ENCODE data around the gene TRMT61A.
A peak's percentile ranks its signal among the peaks of the same experiment; 100 is the strongest.
"Not testable (repeated sequence)": the region's sequence is repeated elsewhere in the genome, so short reads cannot be mapped to it uniquely, and the experiment has no call there.

TRMT61A gene

GRCh38 chr14:103508521-103509329 lies 20.3 kb upstream of the TRMT61A start:
- no peak for DNase-seq

GRCh38 chr14:103509864-103510723 lies 18.9 kb upstream of the TRMT61A start:
- DNase-seq, result no peak

- no peak for DNase-seq
Observed at GRCh38 chr14:103510724-103511693, 18.0 kb upstream of the TRMT61A start.

- not testable (repeated sequence) for DNase-seq
Observed at GRCh38 chr14:103512180-103512579, 16.8 kb upstream of the TRMT61A start.

- peak in 26 of 51 donors; percentile 16 to 92 (median 62) for DNase-seq
Observed at GRCh38 chr14:103512701-103513611, 16.0 kb upstream of the TRMT61A start.

- DNase-seq, result no peak
Observed at GRCh38 chr14:103514596-103515421, 14.2 kb upstream of the TRMT61A start.

GRCh38 chr14:103516426-103517173 lies 12.4 kb upstream of the TRMT61A start:
- no peak for DNase-seq

- no peak for DNase-seq
Observed at GRCh38 chr14:103517174-103517566, 11.8 kb upstream of the TRMT61A start.

GRCh38 chr14:103517721-103518421 lies 11.1 kb upstream of the TRMT61A start:
- DNase-seq, result peak in 10 of 51 donors; percentile 24 to 49 (median 40)

GRCh38 chr14:103518422-103519042 lies 10.5 kb upstream of the TRMT61A start:
- DNase-seq, result peak in 36 of 51 donors; percentile 38 to 81 (median 56)

GRCh38 chr14:103519043-103519836 lies 9.8 kb upstream of the TRMT61A start:
- peak in 1 of 51 donors; percentile 15 for DNase-seq

GRCh38 chr14:103519837-103520212 lies 9.2 kb upstream of the TRMT61A start:
- DNase-seq, result peak in 1 of 51 donors; percentile 31

- peak in 1 of 51 donors; percentile 58 for DNase-seq
Observed at GRCh38 chr14:103520269-103520656, 8.7 kb upstream of the TRMT61A start.

GRCh38 chr14:103520657-103521437 lies 8.1 kb upstream of the TRMT61A start:
- peak in 45 of 51 donors; percentile 35 to 88 (median 73) for DNase-seq

GRCh38 chr14:103521438-103521950 lies 7.5 kb upstream of the TRMT61A start:
- peak in 20 of 51 donors; percentile 51 to 83 (median 74) for DNase-seq

Measured in hypothalamus (tissue), 51 donors.